Neural progenitor cell (in vitro differentiated cells): ENCODE results near the gene PCDHGA8. TPM values are rescaled to one million over a fixed set of nuclear protein-coding genes. Genes with fewer than 3 reads are reported as not detected.
"Not testable (repeated sequence)": the region's sequence is repeated elsewhere in the genome, so short reads cannot be mapped to it uniquely, and the experiment has no call there.

Source experiments
- DNase-seq: peaks from one replicate; pipeline ENCODE4 v3.0.0-alpha.2; 2016; ENCODE audit warnings: low spot score
- H2AFZ ChIP-seq: fragments of 200-600 bp; sonication (generic); replicated peaks from 2 replicates; pipeline ENCODE4 v1.6.1; 2016; ENCODE audit warnings: antibody characterized with exemption
- H3F3A ChIP-seq: fragments of 200-600 bp; sonication (generic); 2 replicates; pipeline ENCODE4 v1.6.1; 2016; ENCODE audit warnings: antibody characterized with exemption, low read depth
- H3K27ac ChIP-seq: fragments of 200-600 bp; sonication (generic); 2 replicates; pipeline ENCODE4 v1.5.1; 2016; ENCODE audit warnings: mild to moderate bottlenecking
- H3K27me3 ChIP-seq: fragments of 200-600 bp; sonication (generic); 2 replicates; pipeline ENCODE4 v1.6.1; 2016; ENCODE audit warnings: mild to moderate bottlenecking, moderate library complexity
- H3K36me3 ChIP-seq: fragments of 200-600 bp; sonication (generic); 2 replicates; pipeline ENCODE4 v1.5.1; 2016
- H3K4me1 ChIP-seq: fragments of 200-600 bp; sonication (generic); 2 replicates; pipeline ENCODE4 v1.6.1; 2016; ENCODE audit warnings: mixed run types
- H3K4me2 ChIP-seq: fragments of 200-600 bp; sonication (generic); 2 replicates; pipeline ENCODE4 v1.6.1; 2016
- H3K4me3 ChIP-seq: fragments of 200-600 bp; sonication (generic); 2 replicates; pipeline ENCODE4 v1.5.1; 2016
- H3K79me2 ChIP-seq: fragments of 200-600 bp; sonication (generic); 2 replicates; pipeline ENCODE4 v1.6.1; 2016; ENCODE audit warnings: low read depth
- H3K9ac ChIP-seq: fragments of 200-600 bp; sonication (generic); 2 replicates; pipeline ENCODE4 v1.6.1; 2016
- H3K9me3 ChIP-seq: fragments of 200-600 bp; sonication (generic); 2 replicates; pipeline ENCODE4 v1.5.1; 2016; ENCODE audit warnings: low read depth
- H4K20me1 ChIP-seq: fragments of 200-600 bp; sonication (generic); 2 replicates; pipeline ENCODE4 v1.6.1; 2016; ENCODE audit warnings: low read depth
- H3K27ac Mint-ChIP-seq: 3 replicates; pipeline ENCODE4 v1.8.0; 2021; ENCODE audit warnings: mixed read lengths
- H3K27me3 Mint-ChIP-seq: 2 replicates; pipeline ENCODE4 v1.8.0; 2022; ENCODE audit warnings: low read depth, mild to moderate bottlenecking, inconsistent platforms, moderate library complexity, mixed read lengths; ENCODE audit not compliant: insufficient read depth
- H3K36me3 Mint-ChIP-seq: 3 replicates; pipeline ENCODE4 v1.8.0; 2021; ENCODE audit warnings: mixed read lengths
- H3K4me1 Mint-ChIP-seq: 3 replicates; pipeline ENCODE4 v1.8.0; 2021; ENCODE audit warnings: mixed read lengths
- H3K4me3 Mint-ChIP-seq: 3 replicates; pipeline ENCODE4 v1.8.0; 2021; ENCODE audit warnings: mild to moderate bottlenecking, moderate library complexity, mixed read lengths
- H3K9me3 Mint-ChIP-seq: 3 replicates; pipeline ENCODE4 v1.8.0; 2020; ENCODE audit warnings: mixed read lengths
- EZH2 ChIP-seq: fragments of 200-600 bp; sonication (generic); IDR thresholded peaks from 2 replicates; pipeline ENCODE4 v1.6.1; 2017; ENCODE audit warnings: antibody characterized with exemption, mild to moderate bottlenecking, moderate library complexity
- EZH2phosphoT487 ChIP-seq: fragments of 200-600 bp; sonication (generic); IDR thresholded peaks from 2 replicates; pipeline ENCODE4 v1.6.1; 2017; ENCODE audit warnings: antibody characterized with exemption
- total RNA-seq: library from RNA; depleted of rRNA; stranded (reverse); fragments of >200 nt; gene quantifications from 2 replicates; pipeline ENCODE4 v1.2.3, GENCODE V29; 2015; ENCODE audit warnings: low replicate concordance
- TF ChIP-seq, protein P1 (sequence below): fragments of 200-600 bp; sonication (generic); IDR thresholded peaks from 2 replicates; pipeline ENCODE4 v1.5.1; 2017; ENCODE audit warnings: antibody characterized with exemption, mild to moderate bottlenecking

The PCDHGA8 gene
- total RNA-seq, 1 donor from 2014 or later, result 3.3 TPM

DNA sequence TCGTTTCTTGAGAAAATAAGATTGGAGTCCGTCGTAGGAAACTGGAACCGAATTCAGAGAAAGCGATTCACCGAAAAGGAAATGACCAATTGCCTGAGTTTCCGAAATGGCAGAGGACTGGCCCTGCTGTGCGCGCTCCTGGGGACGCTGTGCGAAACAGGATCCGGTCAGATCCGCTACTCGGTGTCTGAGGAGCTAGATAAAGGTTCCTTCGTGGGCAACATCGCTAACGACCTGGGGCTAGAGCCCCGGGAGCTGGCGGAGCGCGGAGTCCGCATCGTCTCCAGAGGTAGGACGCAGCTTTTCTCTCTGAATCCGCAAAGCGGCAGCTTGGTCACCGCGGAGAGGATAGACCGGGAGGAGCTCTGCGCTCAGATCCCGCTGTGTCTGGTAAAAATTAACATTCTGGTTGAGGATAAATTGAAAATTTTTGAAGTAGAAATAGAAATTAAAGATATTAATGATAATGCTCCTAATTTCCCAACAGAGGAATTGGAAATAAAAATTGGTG lies 48.4 kb upstream of the PCDHGA8 start:
- Histone ChIP-seq H2AFZ (peak overlapping the region; percentile 42), H3F3A (no peaks in the 10 kb centered on the region), H3K4me2 (no peak overlapping the region), H4K20me1 (no peaks in the 10 kb centered on the region), H3K4me1 (no peaks in the 10 kb centered on the region), H3K27ac (no peak overlapping the region), H3K4me3 (no peak overlapping the region), H3K27me3 (no peaks in the 10 kb centered on the region), H3K79me2 (no peaks in the 10 kb centered on the region), H3K9me3 (peaks cover 18% of the 10 kb centered on the region), H3K9ac (no peak overlapping the region), H3K36me3 (no peaks in the 10 kb centered on the region)
- Mint-ChIP-seq H3K27ac (no peak overlapping the region), H3K4me3 (no peak overlapping the region), H3K36me3 (peaks cover 6% of the 10 kb centered on the region), H3K27me3 (peaks cover 7% of the 10 kb centered on the region), H3K9me3 (peaks cover 51% of the 10 kb centered on the region), H3K4me1 (no peaks in the 10 kb centered on the region)
- no peak for DNase-seq
- no peak for TF ChIP-seq EZH2phosphoT487
- TF ChIP-seq EZH2, result no peak

DNA sequence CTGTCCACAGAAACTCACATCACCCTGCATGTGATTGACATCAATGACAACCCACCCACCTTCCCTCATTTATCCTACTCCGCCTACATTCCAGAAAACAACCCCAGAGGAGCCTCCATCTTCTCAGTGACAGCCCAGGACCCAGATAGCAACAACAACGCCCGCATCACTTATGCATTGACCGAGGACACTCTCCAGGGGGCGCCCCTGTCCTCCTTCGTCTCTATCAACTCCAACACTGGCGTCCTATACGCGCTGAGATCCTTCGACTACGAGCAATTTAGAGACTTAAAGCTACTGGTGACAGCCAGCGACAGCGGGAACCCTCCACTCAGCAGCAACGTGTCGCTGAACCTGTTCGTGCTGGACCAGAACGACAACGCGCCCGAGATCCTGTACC lies 47.1 kb upstream of the PCDHGA8 start:
- no peak for DNase-seq
- Mint-ChIP-seq H3K4me1 (no peaks in the 10 kb centered on the region), H3K27me3 (peaks cover 3% of the 10 kb centered on the region), H3K9me3 (peaks cover 54% of the 10 kb centered on the region), H3K27ac (no peak overlapping the region), H3K4me3 (no peak overlapping the region), H3K36me3 (peaks cover 4% of the 10 kb centered on the region)
- Histone ChIP-seq H3K79me2 (no peaks in the 10 kb centered on the region), H3K4me3 (no peak overlapping the region), H3K27ac (no peak overlapping the region), H2AFZ (no peak overlapping the region), H3K4me1 (no peaks in the 10 kb centered on the region), H3K36me3 (no peaks in the 10 kb centered on the region), H3K4me2 (no peak overlapping the region), H4K20me1 (no peaks in the 10 kb centered on the region), H3K9me3 (peaks cover 10% of the 10 kb centered on the region), H3K27me3 (no peaks in the 10 kb centered on the region), H3K9ac (no peak overlapping the region), H3F3A (no peaks in the 10 kb centered on the region)
- no peak for TF ChIP-seq EZH2
- TF ChIP-seq EZH2phosphoT487, result no peak
- TF ChIP-seq, protein P1, sequence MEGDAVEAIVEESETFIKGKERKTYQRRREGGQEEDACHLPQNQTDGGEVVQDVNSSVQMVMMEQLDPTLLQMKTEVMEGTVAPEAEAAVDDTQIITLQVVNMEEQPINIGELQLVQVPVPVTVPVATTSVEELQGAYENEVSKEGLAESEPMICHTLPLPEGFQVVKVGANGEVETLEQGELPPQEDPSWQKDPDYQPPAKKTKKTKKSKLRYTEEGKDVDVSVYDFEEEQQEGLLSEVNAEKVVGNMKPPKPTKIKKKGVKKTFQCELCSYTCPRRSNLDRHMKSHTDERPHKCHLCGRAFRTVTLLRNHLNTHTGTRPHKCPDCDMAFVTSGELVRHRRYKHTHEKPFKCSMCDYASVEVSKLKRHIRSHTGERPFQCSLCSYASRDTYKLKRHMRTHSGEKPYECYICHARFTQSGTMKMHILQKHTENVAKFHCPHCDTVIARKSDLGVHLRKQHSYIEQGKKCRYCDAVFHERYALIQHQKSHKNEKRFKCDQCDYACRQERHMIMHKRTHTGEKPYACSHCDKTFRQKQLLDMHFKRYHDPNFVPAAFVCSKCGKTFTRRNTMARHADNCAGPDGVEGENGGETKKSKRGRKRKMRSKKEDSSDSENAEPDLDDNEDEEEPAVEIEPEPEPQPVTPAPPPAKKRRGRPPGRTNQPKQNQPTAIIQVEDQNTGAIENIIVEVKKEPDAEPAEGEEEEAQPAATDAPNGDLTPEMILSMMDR, result no peak

DNA sequence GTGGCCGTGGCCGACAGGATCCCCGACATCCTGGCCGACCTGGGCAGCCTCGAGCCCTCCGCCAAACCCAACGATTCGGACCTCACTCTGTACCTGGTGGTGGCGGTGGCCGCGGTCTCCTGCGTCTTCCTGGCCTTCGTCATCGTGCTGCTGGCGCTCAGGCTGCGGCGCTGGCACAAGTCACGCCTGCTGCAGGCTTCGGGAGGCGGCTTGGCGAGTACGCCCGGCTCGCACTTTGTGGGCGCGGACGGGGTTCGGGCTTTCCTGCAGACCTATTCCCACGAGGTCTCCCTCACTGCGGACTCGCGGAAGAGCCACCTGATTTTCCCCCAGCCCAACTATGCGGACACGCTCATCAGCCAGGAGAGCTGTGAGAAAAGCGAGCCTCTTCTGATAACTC lies 46.4 kb upstream of the PCDHGA8 start:
- H3K36me3 ChIP-seq, H3K4me1 ChIP-seq, H3K4me3 ChIP-seq, H3K4me3 Mint-ChIP-seq, DNase-seq, H3F3A ChIP-seq, H3K4me1 Mint-ChIP-seq, H4K20me1 ChIP-seq, H3K27me3 Mint-ChIP-seq, H3K79me2 ChIP-seq, H3K27me3 ChIP-seq, H3K27ac ChIP-seq, H3K27ac Mint-ChIP-seq, H3K4me2 ChIP-seq, H3K36me3 Mint-ChIP-seq, H3K9ac ChIP-seq, H2AFZ ChIP-seq: not testable (repeated sequence)
- peaks cover 10% of the 10 kb centered on the region for H3K9me3 ChIP-seq
- peaks cover 60% of the 10 kb centered on the region for H3K9me3 Mint-ChIP-seq

DNA sequence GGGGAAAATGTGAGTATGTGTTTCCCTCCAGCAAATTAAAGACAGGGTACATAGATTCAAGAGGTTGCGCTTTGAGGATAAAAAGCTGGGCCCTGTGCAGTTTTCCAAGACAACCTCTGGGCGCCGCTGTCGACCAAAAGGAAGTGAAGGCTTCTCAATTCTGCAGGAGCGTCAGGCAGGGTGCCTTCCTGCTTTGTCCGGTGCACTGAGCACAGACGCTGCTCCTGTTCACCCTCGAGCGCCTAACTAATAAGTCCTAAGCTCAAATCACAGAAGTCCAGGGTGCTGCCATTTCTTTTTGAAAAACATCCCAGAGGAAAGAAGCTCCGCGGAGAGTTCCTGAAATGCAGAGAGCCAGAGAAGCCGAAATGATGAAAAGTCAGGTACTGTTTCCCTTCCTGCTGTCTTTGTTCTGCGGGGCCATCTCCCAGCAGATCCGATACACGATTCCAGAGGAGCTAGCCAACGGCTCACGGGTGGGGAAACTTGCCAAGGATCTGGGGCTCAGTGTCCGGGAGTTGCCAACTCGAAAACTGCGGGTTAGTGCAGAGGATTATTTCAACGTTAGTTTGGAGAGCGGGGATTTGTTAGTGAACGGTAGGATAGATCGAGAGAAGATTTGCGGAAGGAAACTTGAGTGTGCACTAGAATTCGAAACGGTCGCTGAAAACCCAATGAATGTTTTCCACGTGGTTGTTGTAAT lies 42.4 kb upstream of the PCDHGA8 start, which contains the start of gene PCDHGB1:
TSS of gene PCDHGB1 (plus strand) at position 183 of the 703 bp plus-strand sequence. CDS start at position 345, 162 bp downstream.
- no peak for TF ChIP-seq EZH2phosphoT487
- TF ChIP-seq, protein P1, result peak; percentile 63
- Histone ChIP-seq H3K9ac (no peak within 1 kb of the TSS), H4K20me1 (no peaks in the 10 kb centered on the region), H3K79me2 (no peaks in the 10 kb centered on the region), H3K9me3 (peaks cover 5% of the 10 kb centered on the region), H3K4me3 (peak within 1 kb of the TSS; percentile 0), H3F3A (no peaks in the 10 kb centered on the region), H3K27ac (no peak within 1 kb of the TSS), H3K27me3 (no peaks in the 10 kb centered on the region), H2AFZ (peak within 1 kb of the TSS; percentile 99), H3K4me1 (no peaks in the 10 kb centered on the region), H3K4me2 (peak within 1 kb of the TSS; percentile 42), H3K36me3 (no peaks in the 10 kb centered on the region)
- Mint-ChIP-seq H3K36me3 (peaks cover 9% of the 10 kb centered on the region), H3K27ac (no peak within 1 kb of the TSS), H3K27me3 (no peaks in the 10 kb centered on the region), H3K4me1 (no peaks in the 10 kb centered on the region), H3K9me3 (peaks cover 53% of the 10 kb centered on the region), H3K4me3 (no peak within 1 kb of the TSS)
- peak; percentile 76 for DNase-seq
